CD8-positive, alpha-beta memory T cell (primary cell): ENCODE measurements around the gene HOXD8. TPM values are rescaled to one million over a fixed set of nuclear protein-coding genes. Genes with fewer than 3 reads are reported as not detected.

ENCODE experiments used
- CTCF ChIA-PET: fragments of 350-600 bp; sonication (Branson Sonifier 250); formaldehyde crosslinking; loops from one replicate; lab custom pipeline; 2021; ENCODE audit warnings: antibody characterized with exemption; lab: Charles Lee
- POLR2A ChIA-PET: fragments of 350-600 bp; sonication (Branson Sonifier 250); formaldehyde crosslinking; loops from one replicate; lab custom pipeline; 2021; ENCODE audit warnings: antibody characterized with exemption; lab: Charles Lee
- DNase-seq, 5 donors: peaks; one replicate each; pipeline versions ENCODE4 v3.0.0 to v3.0.0-alpha.2; 2020 to 2022; ENCODE audit warnings: mixed read lengths in 1 of 5
- H3K27ac ChIP-seq: one replicate; pipeline ENCODE4 v1.7.0; 2013; ENCODE audit warnings: low read depth, mild to moderate bottlenecking, low read length, moderate library complexity
- H3K27me3 ChIP-seq: 2 replicates; pipeline ENCODE4 v1.7.0; 2013; ENCODE audit warnings: low read length, mild to moderate bottlenecking; ENCODE audit not compliant: insufficient read depth, poor library complexity, severe bottlenecking
- H3K36me3 ChIP-seq: 2 replicates; pipeline ENCODE4 v1.7.0; 2013; ENCODE audit warnings: mild to moderate bottlenecking, low read length, moderate library complexity; ENCODE audit not compliant: insufficient read depth
- H3K4me1 ChIP-seq: 2 replicates; pipeline ENCODE4 v1.7.0; 2013; ENCODE audit warnings: mild to moderate bottlenecking, low read length, moderate library complexity; ENCODE audit not compliant: insufficient read depth
- H3K4me3 ChIP-seq: 2 replicates; pipeline ENCODE4 v1.7.0; 2013; ENCODE audit warnings: mild to moderate bottlenecking, low read length
- H3K9me3 ChIP-seq: 2 replicates; pipeline ENCODE4 v1.7.0; 2013; ENCODE audit warnings: mild to moderate bottlenecking, low read length
- H3K27ac Mint-ChIP-seq, 8 donors: one replicate each; pipeline ENCODE4 v1.8.0; 2020 to 2021; ENCODE audit warnings: mixed read lengths in 8 of 8, mild to moderate bottlenecking in 6 of 8, inconsistent platforms in 3 of 8, moderate library complexity in 3 of 8
- H3K27me3 Mint-ChIP-seq, 2 donors: one replicate each; pipeline ENCODE4 v1.8.0; 2020 to 2021; ENCODE audit warnings: mixed read lengths in 2 of 2, mild to moderate bottlenecking in 1 of 2, moderate library complexity in 1 of 2
- H3K36me3 Mint-ChIP-seq, 3 donors: one replicate each; pipeline ENCODE4 v1.8.0; 2020 to 2021; ENCODE audit warnings: mixed read lengths in 3 of 3, inconsistent platforms in 1 of 3, mild to moderate bottlenecking in 1 of 3
- H3K4me1 Mint-ChIP-seq, 3 donors: one replicate each; pipeline ENCODE4 v1.8.0; 2020 to 2021; ENCODE audit warnings: mixed read lengths in 3 of 3, inconsistent platforms in 1 of 3, mild to moderate bottlenecking in 1 of 3
- H3K4me3 Mint-ChIP-seq, 7 donors: one replicate each; pipeline ENCODE4 v1.8.0; 2020 to 2021; ENCODE audit warnings: mixed read lengths in 7 of 7, mild to moderate bottlenecking in 6 of 7, moderate library complexity in 4 of 7, inconsistent platforms in 2 of 7
- H3K9me3 Mint-ChIP-seq, 5 donors: one replicate each; pipeline ENCODE4 v1.8.0; 2020 to 2022; ENCODE audit warnings: mixed read lengths in 5 of 5, mild to moderate bottlenecking in 3 of 5, moderate library complexity in 2 of 5, inconsistent platforms in 1 of 5
- polyA plus RNA-seq: library from polyadenylated mRNA; unstranded; fragments of 300-500 nt; fragmentation: Illumina TruSeq; gene quantifications from one replicate; pipeline ENCODE4 v1.2.3, GENCODE V29; 2021
- total RNA-seq, 2 experiments: library from RNA; stranded (reverse); gene quantifications; one replicate each; pipeline ENCODE4 v1.2.3, GENCODE V29; 2021

The HOXD8 gene
- total and polyA plus RNA-seq, 3 experiments from 2014 or later, result not detected

DNA sequence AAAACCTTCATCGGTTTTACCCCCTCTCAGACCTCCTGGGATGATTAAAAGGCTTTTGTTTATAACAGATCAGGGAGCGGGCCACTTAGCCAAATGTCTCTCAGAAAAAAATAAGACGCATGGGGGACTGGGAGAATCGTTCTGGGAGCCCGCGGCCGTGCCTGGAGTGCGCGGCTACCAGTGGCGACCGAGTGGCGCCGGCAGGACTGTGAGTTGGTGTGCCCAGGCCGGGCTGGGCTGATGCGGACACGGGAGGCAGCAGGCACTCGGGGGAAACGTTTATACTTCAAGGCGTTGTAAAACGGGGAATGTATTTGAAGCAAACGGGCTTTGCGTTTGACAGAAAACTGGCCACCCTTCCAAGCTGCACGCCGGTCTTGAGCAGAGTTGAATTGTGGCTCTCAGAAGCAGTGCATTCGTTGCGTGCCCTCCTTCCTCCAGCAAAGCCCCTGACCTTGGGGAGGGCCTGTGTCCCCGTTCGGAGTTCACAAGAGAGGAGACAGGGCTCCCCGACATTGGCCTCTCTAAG lies 17.6 kb upstream of the HOXD8 start:
- peaks cover 9 to 19% (median 15%) of the 10 kb centered on the region in 3 donors for H3K4me1 Mint-ChIP-seq
- H3K27ac Mint-ChIP-seq, result peak overlapping the region in 4 of 8 donors; percentile 7 to 84 (median 60)
- no peak for DNase-seq
- ChIA-PET CTCF (interaction anchor here (1.0 to 1.7 kb wide), 3 partner anchors 14 to 19 kb away, joined by 3 to 4 read pairs (median 3); no protein-coding TSS in a partner anchor), POLR2A (no interaction called here)
- no peak overlapping the region for H3K4me3 ChIP-seq
- H3K9me3 Mint-ChIP-seq, result peaks cover 0 to 28% (median 8%) of the 10 kb centered on the region in 5 donors
- H3K27me3 Mint-ChIP-seq, result peaks cover 87 to 89% of the 10 kb centered on the region in 2 donors
- H3K27ac ChIP-seq, result no peak overlapping the region
- no peaks in the 10 kb centered on the region for H3K36me3 Mint-ChIP-seq
- peak overlapping the region in 2 of 7 donors; percentile 8 to 27 for H3K4me3 Mint-ChIP-seq
- H3K27me3 ChIP-seq, result peaks cover 83% of the 10 kb centered on the region
- H3K9me3 ChIP-seq, result no peaks in the 10 kb centered on the region
- H3K36me3 ChIP-seq, result no peaks in the 10 kb centered on the region
- H3K4me1 ChIP-seq, result no peaks in the 10 kb centered on the region

DNA sequence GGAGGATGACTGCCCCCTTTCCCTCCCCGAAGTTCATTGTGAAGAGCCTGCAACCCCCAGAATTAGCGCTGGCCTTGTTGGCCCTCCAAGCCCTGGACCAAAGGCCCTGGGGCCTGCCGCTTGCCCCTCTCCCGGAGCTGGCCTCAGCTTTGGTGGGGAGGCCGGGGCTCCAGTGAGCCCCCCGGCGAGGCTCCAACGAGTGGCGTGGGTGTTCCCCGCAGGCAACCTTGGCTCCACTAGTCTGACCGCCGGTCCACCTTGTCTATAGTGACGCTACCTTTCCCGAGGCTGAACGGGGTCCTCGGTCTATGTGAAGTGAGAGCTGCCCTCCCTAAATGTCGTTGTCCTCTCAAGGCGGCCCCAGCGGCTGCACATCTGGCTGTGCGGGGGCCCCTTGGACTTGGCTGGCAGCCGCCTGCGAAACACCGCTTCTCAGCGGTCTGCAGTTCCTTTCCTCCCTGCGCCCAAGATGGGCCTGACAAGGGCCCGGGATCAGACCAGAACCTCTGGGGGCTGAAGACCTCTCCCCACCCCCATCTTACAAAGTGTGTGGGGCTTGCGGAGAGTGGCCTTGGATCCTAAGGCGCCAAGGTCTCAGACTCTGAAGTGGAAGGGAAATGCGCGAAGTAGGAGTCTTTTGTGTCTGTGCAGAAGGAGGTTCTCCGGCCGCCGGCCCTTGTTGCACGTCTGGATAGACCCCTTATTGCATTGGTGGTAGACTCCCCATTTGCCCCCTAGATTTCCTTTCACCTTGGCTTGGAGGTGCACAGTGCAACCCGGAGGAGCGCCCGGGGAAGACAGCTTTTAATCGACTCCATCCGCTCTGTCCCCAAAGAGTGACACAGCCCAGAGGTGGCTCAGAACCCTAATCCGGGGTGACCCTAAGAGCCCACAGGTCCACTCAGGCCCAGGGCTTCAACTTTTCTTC lies 16.9 kb upstream of the HOXD8 start:
- no peak overlapping the region for H3K27ac ChIP-seq
- no peak for DNase-seq
- H3K36me3 ChIP-seq, result no peaks in the 10 kb centered on the region
- peaks cover 90% of the 10 kb centered on the region for H3K27me3 ChIP-seq
- H3K4me1 ChIP-seq, result no peaks in the 10 kb centered on the region
- H3K4me3 ChIP-seq, result no peak overlapping the region
- CTCF ChIA-PET, result interaction anchor here (1.0 kb wide), 1 partner anchor 15 kb away, joined by 3 read pairs; no protein-coding TSS in a partner anchor
- H3K27me3 Mint-ChIP-seq, result peaks cover 89 to 92% of the 10 kb centered on the region in 2 donors
- no peaks in the 10 kb centered on the region for H3K36me3 Mint-ChIP-seq
- POLR2A ChIA-PET, result no interaction called here
- peak overlapping the region in 3 of 7 donors; percentile 5 to 46 (median 40) for H3K4me3 Mint-ChIP-seq
- H3K27ac Mint-ChIP-seq, result peak overlapping the region in 2 of 8 donors; percentile 7 to 62
- H3K4me1 Mint-ChIP-seq, result peaks cover 6 to 19% (median 12%) of the 10 kb centered on the region in 3 donors
- peaks cover 0 to 29% (median 6%) of the 10 kb centered on the region in 5 donors for H3K9me3 Mint-ChIP-seq
- no peaks in the 10 kb centered on the region for H3K9me3 ChIP-seq

DNA sequence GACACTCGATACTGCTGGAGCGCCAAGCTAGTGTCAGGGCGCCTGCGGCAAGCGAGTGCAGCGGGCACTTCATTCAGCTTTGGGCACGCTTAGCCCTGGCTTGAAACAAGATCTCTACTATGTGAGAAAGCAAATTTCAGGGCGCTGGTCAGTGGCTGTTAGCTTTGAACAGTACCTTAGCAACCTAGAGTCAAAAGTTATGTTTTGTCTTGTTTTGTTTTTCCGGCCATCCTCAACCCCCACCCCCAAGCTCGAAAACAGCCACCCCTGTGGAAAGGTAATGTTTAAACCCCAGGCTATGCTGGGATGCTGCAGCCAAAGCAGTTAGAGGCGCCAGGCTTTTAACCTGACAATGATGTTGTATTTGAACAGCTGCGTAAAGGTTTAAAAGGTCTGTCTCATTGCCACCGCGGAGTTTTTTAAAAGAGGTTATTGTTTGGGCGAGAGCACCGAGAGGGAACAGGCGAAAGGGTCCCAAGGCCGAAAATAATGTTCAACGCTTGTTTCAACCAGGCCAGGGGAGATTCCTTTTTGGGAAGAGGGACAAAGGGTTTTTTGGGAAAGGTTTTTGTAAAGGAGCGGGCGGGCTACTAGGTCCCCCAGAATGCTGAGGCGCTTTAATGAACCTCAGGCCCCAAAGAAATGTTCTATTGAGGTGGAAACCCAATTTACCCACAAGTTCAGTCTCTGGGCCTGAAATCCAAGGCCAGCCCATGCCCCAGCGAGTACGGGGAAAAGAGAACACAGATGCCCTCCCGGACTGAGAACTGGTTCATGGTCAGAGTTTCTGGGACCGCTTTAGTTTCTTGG lies 15.2 kb upstream of the HOXD8 start:
- H3K9me3 Mint-ChIP-seq, result peaks cover 0 to 32% (median 10%) of the 10 kb centered on the region in 5 donors
- H3K4me1 ChIP-seq, result no peaks in the 10 kb centered on the region
- H3K4me3 Mint-ChIP-seq, result no peak overlapping the region
- peaks cover 0 to 3% (median 0%) of the 10 kb centered on the region in 3 donors for H3K36me3 Mint-ChIP-seq
- H3K4me3 ChIP-seq, result no peak overlapping the region
- no peak overlapping the region for H3K27ac ChIP-seq
- H3K9me3 ChIP-seq, result no peaks in the 10 kb centered on the region
- H3K27me3 Mint-ChIP-seq, result peaks cover 94 to 95% of the 10 kb centered on the region in 2 donors
- no peaks in the 10 kb centered on the region for H3K36me3 ChIP-seq
- H3K27ac Mint-ChIP-seq, result peak overlapping the region in 1 of 8 donors; percentile 40
- POLR2A ChIA-PET, result no interaction called here
- peaks cover 6 to 18% (median 7%) of the 10 kb centered on the region in 3 donors for H3K4me1 Mint-ChIP-seq
- peaks cover 97% of the 10 kb centered on the region for H3K27me3 ChIP-seq
- CTCF ChIA-PET, result interaction anchor here (0.8 to 1.4 kb wide), 3 partner anchors 13 to 26 kb away, joined by 3 to 5 read pairs (median 4); no protein-coding TSS in a partner anchor
- DNase-seq, result no peak

DNA sequence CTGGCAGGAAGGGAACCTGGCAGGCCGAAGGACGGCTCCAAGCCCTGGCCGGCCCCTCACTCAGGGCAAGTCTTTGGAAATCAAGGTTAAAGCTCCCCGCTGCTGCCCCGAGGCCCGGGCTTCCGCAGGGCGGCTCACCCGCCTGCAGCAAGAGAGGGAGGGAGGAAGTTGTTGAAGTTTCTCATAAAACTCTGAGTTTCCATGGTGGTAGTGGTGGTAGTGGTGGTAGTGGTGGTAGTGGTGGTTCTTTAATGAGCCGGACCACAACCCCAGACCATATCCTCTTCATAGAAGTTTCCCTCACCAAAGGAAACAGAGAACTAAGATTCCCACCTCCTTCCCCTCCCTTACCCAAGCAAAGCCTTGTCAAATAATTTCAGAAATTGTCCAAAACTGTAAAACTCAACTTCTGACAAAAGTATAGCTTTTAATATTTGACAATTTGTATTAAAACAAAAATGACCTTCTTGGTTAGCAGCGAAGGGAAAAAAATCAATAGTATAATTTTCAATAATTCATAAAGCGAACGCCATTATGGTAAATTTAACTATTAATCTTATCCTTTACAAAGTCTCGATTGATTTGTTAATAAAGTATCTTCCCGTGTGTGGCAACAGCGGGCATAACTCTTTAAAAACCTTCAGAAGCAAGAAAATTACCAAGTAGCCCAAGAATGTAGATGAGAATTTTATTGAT lies 14.4 kb upstream of the HOXD8 start:
- Mint-ChIP-seq H3K36me3 (peaks cover 0 to 3% (median 0%) of the 10 kb centered on the region in 3 donors), H3K27me3 (peaks cover 93 to 95% of the 10 kb centered on the region in 2 donors), H3K9me3 (peaks cover 0 to 28% (median 10%) of the 10 kb centered on the region in 5 donors), H3K27ac (peak overlapping the region in 1 of 8 donors; percentile 30), H3K4me3 (no peak overlapping the region), H3K4me1 (peaks cover 2 to 15% (median 4%) of the 10 kb centered on the region in 3 donors)
- Histone ChIP-seq H3K27me3 (peaks cover 97% of the 10 kb centered on the region), H3K27ac (no peak overlapping the region), H3K9me3 (no peaks in the 10 kb centered on the region), H3K4me1 (no peaks in the 10 kb centered on the region), H3K4me3 (no peak overlapping the region), H3K36me3 (no peaks in the 10 kb centered on the region)
- ChIA-PET CTCF (interaction anchor here (0.9 to 1.4 kb wide), 2 partner anchors 12 to 19 kb away, joined by 4 to 5 read pairs; no protein-coding TSS in a partner anchor), POLR2A (no interaction called here)
- DNase-seq, result no peak

DNA sequence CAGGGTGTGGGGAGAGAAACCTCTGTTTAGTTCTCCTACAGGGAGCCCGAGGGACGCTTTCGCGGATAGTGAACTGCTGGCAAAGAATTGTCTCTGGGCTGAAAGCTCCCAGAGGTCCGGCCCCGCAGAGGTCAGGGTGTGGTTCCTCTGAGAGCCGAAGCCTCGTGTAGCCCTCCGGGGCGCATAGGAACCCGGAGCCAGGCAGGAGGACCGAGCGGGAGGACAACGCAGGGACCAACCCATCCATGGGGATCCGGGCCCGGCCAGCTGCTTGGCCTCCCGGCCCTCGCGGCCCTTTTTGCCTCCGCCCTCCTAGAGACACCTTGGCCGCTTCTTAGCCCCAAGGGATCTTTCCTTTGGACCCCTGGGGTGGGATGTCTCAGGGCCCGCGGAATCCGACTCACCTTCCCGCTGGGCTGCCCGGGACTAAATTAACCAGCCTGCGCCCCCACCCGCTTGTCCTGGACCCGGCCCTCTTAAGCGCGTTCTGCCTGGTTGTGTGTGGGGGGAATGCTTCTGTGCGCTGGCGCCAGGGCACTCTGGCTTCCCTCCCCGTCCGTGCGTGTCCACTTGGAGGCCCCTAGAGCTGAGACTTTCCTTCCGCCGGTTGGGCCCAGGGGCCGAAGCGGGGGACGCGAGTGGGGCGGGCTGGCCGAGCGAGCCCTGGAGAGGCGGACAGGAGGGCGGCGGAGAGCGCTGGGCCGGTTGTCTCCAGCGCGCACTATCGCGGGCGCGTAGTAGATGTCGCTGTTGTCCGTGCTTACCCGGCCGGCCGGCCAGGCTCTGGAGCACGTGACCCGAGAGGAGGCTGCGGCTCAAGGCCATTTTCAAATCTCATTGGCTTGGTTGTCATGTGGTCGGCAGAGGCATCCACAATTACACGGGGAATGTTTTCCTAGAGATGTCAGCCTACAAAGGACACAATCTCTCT lies 13.4 kb upstream of the HOXD8 start, which contains the start of gene HOXD10:
Gene HOXD10 (plus strand): TSS at position 896 of the 931 bp plus-strand sequence. CDS start 56 bp downstream, outside the sequence.
- peaks cover 0 to 3% (median 0%) of the 10 kb centered on the region in 3 donors for H3K36me3 Mint-ChIP-seq
- Histone ChIP-seq H3K27me3 (peaks cover 97% of the 10 kb centered on the region), H3K4me1 (no peaks in the 10 kb centered on the region), H3K4me3 (no peak within 1 kb of the TSS), H3K9me3 (no peaks in the 10 kb centered on the region), H3K36me3 (no peaks in the 10 kb centered on the region), H3K27ac (no peak within 1 kb of the TSS)
- DNase-seq, result no peak
- H3K4me3 Mint-ChIP-seq, result peak within 1 kb of the TSS in 1 of 7 donors; percentile 57
- peaks cover 2 to 13% (median 4%) of the 10 kb centered on the region in 3 donors for H3K4me1 Mint-ChIP-seq
- peaks cover 0 to 22% (median 8%) of the 10 kb centered on the region in 5 donors for H3K9me3 Mint-ChIP-seq
- ChIA-PET CTCF (no interaction called here), POLR2A (no interaction called here)
- peaks cover 93 to 95% of the 10 kb centered on the region in 2 donors for H3K27me3 Mint-ChIP-seq
- H3K27ac Mint-ChIP-seq, result peak within 1 kb of the TSS in 3 of 8 donors; percentile 19 to 86 (median 74)

DNA sequence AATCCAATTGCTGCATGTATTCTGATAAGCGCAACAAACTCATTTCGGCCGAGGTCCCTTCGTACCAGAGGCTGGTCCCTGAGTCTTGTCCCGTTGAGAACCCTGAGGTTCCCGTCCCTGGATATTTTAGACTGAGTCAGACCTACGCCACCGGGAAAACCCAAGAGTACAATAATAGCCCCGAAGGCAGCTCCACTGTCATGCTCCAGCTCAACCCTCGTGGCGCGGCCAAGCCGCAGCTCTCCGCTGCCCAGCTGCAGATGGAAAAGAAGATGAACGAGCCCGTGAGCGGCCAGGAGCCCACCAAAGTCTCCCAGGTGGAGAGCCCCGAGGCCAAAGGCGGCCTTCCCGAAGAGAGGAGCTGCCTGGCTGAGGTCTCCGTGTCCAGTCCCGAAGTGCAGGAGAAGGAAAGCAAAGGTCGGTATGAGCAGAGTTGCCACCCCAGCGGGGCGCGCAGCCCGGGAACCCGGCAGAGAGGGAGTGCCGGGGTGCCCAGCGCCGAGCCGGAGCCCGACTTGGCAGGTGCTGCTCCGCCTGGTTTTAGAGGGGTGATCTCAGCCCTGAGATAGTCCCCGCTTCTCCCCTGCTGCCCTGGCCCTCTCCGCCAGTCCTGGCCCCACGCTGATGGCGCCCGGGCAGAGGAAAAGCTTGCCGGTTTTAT lies 12.2 kb upstream of the HOXD8 start:
- Histone ChIP-seq H3K36me3 (no peaks in the 10 kb centered on the region), H3K27me3 (peaks cover 97% of the 10 kb centered on the region), H3K27ac (no peak overlapping the region), H3K4me1 (no peaks in the 10 kb centered on the region), H3K4me3 (no peak overlapping the region), H3K9me3 (no peaks in the 10 kb centered on the region)
- Mint-ChIP-seq H3K27ac (peak overlapping the region in 2 of 8 donors; percentile 15 to 74), H3K4me1 (peaks cover 2 to 5% (median 4%) of the 10 kb centered on the region in 3 donors), H3K9me3 (peaks cover 0 to 18% (median 8%) of the 10 kb centered on the region in 5 donors), H3K36me3 (peaks cover 0 to 3% (median 0%) of the 10 kb centered on the region in 3 donors), H3K27me3 (peaks cover 90 to 91% of the 10 kb centered on the region in 2 donors), H3K4me3 (peak overlapping the region in 1 of 7 donors; percentile 57)
- no peak for DNase-seq
- ChIA-PET POLR2A (no interaction called here), CTCF (no interaction called here)
